GM18505 (cell line): Measurements from ENCODE around the gene ADARB2.

Experiments used
- ATAC-seq: cut with Tn5 transposase; IDR thresholded peaks from one replicate; pipeline ENCODE4 v1.9.1; 2021; ENCODE audit not compliant: unreplicated experiment
- POLR2A ChIP-seq: IDR thresholded peaks from 4 replicates; pipeline ENCODE4 v1.6.1; 2011; ENCODE audit warnings: borderline replicate concordance; ENCODE audit not compliant: insufficient read depth, insufficient read length; ENCODE audit errors: extremely low read depth

The ADARB2 gene

DNA sequence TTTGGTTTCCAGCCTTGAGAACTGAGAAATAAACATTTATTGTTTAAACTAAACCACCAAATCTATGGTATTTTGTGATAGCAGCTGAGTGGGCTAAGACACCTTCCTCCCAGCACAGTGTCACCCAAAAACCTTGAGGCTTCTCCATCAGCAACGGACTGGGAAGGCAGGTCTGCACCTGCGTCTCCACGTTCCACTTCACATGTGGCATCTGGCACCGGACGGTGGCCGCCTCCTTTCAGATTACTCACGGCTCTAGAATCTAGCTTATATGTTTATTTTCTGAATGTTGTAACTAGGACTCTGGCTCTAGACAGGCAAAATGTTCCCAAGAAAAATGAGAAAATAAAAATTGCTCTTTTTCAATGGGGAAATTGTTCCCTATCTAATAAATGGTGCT lies 201.0 kb downstream of the ADARB2 start:
- no peak for TF ChIP-seq POLR2A
- ATAC-seq, result no peak

- ATAC-seq, result no peak
- TF ChIP-seq POLR2A, result no peak
Measured at GRCh38 chr10:1535301-1535965, 201.9 kb downstream of the ADARB2 start.

- TF ChIP-seq POLR2A, result no peak
- ATAC-seq, result no peak
Measured at GRCh38 chr10:1534820-1535219, 202.5 kb downstream of the ADARB2 start.

DNA sequence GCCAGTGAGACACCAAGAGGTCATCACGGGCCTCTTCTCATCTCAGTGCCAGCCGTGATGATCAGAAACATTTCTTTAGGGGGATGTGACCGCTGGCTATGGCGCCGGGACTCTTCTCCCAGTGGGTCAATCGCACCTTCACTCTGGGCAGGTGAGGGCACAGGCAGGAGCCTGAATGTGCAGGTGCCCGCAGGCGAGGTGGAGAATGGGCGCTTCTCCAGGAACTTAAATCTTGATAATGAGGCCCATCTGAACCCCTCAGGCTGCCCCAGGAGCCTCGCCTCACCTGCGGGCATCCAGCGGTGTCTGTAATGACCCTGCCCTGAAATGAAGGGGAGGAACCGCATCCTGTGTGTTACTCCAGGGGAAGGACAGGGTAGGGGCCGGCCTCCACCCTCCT lies 204.7 kb downstream of the ADARB2 start:
- ATAC-seq, result no peak
- TF ChIP-seq POLR2A, result no peak

- TF ChIP-seq POLR2A, result no peak
- no peak for ATAC-seq
Measured at GRCh38 chr10:1531883-1532597, 205.3 kb downstream of the ADARB2 start.

DNA sequence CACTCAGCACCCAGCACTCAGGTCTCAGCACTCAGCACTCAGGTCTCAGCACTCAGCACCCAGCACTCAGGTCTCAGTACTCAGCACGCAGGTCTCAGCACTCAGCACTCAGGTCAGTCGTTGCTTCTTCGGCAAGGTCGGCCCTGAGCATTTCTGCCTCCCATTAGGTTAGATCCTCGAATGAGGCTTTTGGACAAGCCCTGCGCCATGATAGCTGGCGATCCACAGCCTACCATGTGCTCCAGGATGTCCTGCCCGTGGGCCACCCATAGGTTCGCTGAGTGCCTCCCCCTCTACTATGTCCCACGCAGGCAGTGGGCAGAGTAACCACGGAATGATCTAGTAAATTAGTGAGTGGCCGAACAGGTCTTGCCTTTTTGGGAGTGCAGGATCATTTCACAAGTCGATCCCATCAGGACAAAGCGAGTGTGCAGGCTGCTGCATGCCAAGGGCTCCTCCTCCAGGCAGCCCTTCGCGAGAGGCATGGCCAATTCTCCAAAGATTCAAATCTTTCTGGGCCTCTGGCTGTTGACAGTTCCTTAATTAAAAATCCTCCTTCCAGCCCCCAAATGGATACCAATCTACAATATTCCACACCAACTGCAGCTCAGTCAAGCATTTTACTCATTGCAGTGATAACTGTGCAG lies 206.3 kb downstream of the ADARB2 start:
- no peak for ATAC-seq
- TF ChIP-seq POLR2A, result no peak

DNA sequence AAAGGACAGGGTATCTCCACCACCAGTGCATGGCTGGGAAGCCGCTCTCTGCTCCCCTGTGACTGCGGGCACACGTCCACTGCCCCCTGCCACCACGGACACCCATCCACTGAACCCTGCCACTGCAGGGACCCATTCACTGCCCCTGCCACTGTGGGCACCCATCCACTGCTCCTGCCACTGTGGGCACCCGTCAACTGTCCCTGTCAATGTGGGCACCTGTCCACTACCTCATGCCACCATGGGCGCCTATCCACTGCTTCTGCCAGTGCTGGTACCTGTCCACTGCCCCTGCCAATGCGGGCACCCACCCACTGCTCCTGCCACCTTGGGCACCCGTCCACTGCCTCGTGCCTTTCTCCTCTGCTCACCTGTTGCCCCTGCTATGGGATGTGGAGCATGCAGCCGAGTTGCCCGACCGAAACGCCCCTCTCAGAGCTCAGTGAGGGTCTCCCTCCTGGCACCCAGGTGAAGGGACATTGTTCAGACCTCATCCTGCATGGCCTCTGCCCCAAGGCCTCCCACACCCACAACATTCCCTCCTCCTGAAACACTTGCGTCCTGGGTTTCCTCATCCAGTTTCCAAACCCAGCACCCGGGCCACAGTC lies 207.4 kb downstream of the ADARB2 start:
- TF ChIP-seq POLR2A, result no peak
- no peak for ATAC-seq

- no peak for ATAC-seq
- no peak for TF ChIP-seq POLR2A
Measured at GRCh38 chr10:1527951-1528350, 209.4 kb downstream of the ADARB2 start.

DNA sequence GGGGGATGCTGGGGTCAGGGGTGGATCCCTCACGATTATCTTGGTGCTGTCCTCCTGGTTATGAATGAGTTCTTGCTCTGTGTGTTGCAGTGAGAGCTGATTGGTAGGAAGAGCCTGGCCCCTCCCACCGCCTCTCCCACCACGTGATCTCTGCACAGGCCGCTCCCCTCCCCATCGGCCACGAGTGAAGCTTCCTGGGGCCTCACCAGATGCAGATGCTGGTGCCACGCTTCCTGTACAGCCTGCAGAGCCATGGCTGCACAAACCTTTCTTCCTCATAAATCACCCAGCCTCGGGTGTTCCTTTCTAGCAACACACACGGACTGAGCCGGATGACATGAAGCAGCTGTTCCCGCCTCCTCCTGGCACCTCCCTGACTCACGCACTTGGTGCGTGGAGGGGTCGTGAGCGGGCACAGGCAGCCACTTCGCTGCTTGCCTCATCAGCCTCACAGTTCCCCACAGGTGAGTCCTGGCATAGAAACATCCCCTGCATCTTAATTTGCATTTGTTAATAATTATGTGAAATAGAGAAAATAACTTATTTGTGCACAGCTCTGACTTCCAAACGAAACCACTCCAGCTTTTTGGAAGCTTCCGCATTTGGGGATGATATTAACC lies 210.8 kb downstream of the ADARB2 start:
- no peak for TF ChIP-seq POLR2A

DNA sequence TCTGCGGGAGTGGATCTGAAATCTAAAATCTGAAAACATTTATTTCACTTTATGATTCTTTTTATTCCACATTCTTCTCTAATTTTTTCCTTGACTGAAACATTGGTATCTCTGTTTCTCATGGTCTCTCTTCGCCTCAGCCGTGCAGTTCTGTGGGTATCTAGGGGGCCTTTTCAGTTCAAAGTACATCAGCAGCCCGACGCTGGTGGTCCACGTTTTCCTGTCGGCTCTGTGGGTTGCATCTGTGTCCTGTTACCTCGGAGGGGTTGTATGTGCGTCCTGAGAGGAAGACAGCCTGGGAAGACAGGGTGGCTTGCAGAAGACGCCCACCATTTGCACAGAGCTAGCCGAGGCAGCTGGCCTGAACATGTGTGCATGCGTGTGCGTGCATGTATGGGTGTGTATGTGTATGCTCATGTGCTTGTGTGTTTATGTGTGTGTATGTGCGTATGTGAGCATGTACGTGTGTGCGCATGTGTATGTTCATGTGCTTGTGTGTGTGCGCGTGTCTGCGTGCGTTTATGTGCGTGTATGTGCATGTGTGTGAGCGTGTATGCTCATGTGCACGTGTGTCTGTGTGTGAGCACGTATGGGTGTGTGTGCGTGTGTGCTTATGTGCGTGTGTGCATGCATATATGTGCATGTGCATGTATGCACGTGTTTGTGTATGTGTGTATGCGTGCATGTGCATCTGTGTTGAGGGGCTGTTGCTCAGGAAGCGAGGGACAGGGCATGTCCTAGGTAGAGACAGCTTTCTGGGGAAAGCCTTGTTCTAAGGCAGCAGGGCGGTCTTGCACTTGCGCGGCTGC lies 211.8 kb downstream of the ADARB2 start:
- no peak for TF ChIP-seq POLR2A
- no peak for ATAC-seq

More for the DNA sequence above, 210.8 kb downstream of the ADARB2 start:
- no peak for ATAC-seq

DNA sequence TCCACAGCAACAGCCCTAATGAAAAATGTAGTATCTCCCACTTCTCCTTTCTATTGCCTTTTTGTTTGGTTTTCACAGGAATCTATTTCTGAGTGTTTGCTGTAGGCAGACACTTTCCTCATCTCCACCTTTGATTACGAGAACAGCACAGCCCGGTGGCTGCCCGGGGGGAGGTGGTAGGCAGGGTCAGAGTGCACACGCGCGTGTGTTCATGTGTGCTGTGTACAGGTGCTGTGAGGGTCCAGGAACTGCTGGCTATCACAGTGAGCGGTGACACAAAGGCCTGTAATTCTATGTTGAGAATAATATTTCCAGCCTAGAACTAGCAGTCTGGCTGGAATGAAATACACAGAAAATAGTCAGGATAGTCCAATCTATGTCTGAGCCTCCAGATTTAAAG lies 212.8 kb downstream of the ADARB2 start:
- no peak for TF ChIP-seq POLR2A
- ATAC-seq, result no peak

DNA sequence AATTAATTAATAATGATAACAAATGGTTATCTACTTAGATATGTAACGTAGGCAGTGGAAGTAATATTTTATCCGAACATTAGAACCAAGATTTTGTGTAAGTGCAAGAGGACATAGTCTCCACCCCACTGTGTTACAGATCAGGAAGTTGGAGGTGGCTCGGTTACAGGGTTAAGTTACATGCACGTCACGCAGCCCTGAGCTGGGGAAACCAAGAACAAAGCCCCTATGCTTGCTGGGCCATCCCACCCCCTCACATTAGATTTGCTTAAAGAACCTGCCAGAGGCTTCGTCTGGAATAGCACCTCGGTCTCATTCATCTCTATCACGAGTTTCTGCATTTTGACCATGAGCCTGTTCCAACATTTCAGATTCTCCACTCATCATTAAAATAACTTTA lies 214.1 kb downstream of the ADARB2 start:
- TF ChIP-seq POLR2A, result no peak
- no peak for ATAC-seq
